ENCODE results near the gene KANSL1.
"Not testable (repeated sequence)": the region's sequence is repeated elsewhere in the genome, so short reads cannot be mapped to it uniquely, and the experiment has no call there.

Gene KANSL1

GRCh38 chr17:46191322-46192188 is 1.7 kb downstream of the KANSL1 start:
- peak; percentile 46 to 71 (median 63) for DNase-seq

- DNase-seq, result no peak
Observed at GRCh38 chr17:46190763-46191162, 2.5 kb downstream of the KANSL1 start.

GRCh38 chr17:46186827-46187235 is 6.4 kb downstream of the KANSL1 start:
- peak in 3 of 4 experiments; percentile 31 to 49 (median 42) for DNase-seq

- no peak for DNase-seq
Observed at GRCh38 chr17:46184696-46185095, 8.5 kb downstream of the KANSL1 start.

- not testable (repeated sequence) for DNase-seq
Observed at GRCh38 chr17:46183383-46183782, 9.8 kb downstream of the KANSL1 start.

GRCh38 chr17:46182961-46183360 is 10.3 kb downstream of the KANSL1 start:
- DNase-seq, result peak in 1 of 4 experiments; percentile 20

- no peak for DNase-seq
Observed at GRCh38 chr17:46181940-46182339, 11.3 kb downstream of the KANSL1 start.

- not testable (repeated sequence) for DNase-seq
Observed at GRCh38 chr17:46181316-46181715, 11.9 kb downstream of the KANSL1 start.

- no peak for DNase-seq
Observed at GRCh38 chr17:46180892-46181274, 12.3 kb downstream of the KANSL1 start.

- not testable (repeated sequence) for DNase-seq
Observed at GRCh38 chr17:46180185-46180891, 12.9 kb downstream of the KANSL1 start.

GRCh38 chr17:46179375-46179999 is 13.7 kb downstream of the KANSL1 start:
- peak; percentile 69 to 95 (median 82) for DNase-seq

- peak; percentile 42 to 82 (median 68) for DNase-seq
Observed at GRCh38 chr17:46178550-46179214, 14.5 kb downstream of the KANSL1 start.

GRCh38 chr17:46176975-46177374 is 16.3 kb downstream of the KANSL1 start:
- peak in 1 of 4 experiments; percentile 17 for DNase-seq

GRCh38 chr17:46175891-46176290 is 17.3 kb downstream of the KANSL1 start:
- DNase-seq, result no peak

- DNase-seq, result no peak
Observed at GRCh38 chr17:46173153-46173552, 20.1 kb downstream of the KANSL1 start.

GRCh38 chr17:46171939-46172338 is 21.3 kb downstream of the KANSL1 start:
- no peak for DNase-seq

- DNase-seq, result no peak
Observed at GRCh38 chr17:46170639-46171429, 22.4 kb downstream of the KANSL1 start.

- DNase-seq, result no peak
Observed at GRCh38 chr17:46169913-46170638, 23.2 kb downstream of the KANSL1 start.

- no peak for DNase-seq
Observed at GRCh38 chr17:46167826-46168569, 25.2 kb downstream of the KANSL1 start.

- DNase-seq, result no peak
Observed at GRCh38 chr17:46167267-46167666, 26.0 kb downstream of the KANSL1 start.

All from suppressor macrophage (primary cell).